Fibroblast of the conjunctiva (primary cell): ENCODE data around the gene SPN.
"Not testable (repeated sequence)": the region's sequence is repeated elsewhere in the genome, so short reads cannot be mapped to it uniquely, and the experiment has no call there.

Source experiments
- DNase-seq: peaks from one replicate; pipeline ENCODE4 v3.0.0-alpha.2; 2010; ENCODE audit warnings: low read depth

SPN gene

GRCh38 chr16:29646947-29647346, 16.1 kb upstream of the SPN start:
- DNase-seq = no peak

DNA sequence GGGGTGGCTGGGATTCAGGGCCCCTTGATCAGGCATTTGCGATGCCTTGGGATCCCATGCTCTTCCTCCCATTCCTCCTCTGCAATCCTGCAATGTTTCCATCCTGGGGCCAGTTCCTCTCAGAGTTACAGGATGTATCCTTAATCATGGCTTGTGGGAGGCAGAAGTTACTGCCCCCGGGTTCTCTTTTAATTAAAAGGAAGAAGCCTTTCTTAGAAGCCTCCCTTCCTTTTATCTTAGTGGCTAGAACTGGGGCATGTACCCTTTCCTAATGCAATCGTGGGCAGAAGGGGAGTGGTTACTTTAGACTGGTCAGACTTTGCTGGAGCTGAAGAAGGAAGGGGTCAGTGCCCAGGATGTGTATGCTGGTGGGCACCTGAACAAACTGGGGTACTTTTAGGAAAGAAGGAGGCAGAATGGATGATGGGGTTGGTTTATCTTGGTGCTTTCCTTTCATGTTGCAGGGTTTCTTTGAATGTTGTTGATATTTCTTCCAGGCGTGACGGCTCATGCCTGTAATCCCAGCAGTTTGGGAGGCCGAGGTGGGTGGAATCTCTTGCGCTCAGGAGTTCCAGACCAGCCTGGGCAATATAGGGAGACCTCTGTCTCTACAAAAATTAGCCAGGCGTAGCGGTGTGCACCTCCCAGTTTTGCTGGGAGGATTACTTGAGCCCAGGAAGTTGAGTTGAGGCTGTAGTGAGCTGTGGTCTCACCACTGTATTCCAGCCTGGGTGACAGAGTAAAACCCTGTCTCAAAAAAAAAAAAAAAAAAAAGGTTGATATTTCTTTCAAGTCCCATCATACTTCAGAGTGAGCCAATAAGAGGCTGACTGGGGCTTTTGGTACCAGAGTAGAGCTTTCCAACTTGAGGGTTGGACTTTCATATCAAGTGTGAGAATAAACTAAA, 13.2 kb upstream of the SPN start:
- no peak for DNase-seq

- DNase-seq = no peak
These were observed 12.3 kb upstream of the SPN start for GRCh38 chr16:29650771-29651170.

DNA sequence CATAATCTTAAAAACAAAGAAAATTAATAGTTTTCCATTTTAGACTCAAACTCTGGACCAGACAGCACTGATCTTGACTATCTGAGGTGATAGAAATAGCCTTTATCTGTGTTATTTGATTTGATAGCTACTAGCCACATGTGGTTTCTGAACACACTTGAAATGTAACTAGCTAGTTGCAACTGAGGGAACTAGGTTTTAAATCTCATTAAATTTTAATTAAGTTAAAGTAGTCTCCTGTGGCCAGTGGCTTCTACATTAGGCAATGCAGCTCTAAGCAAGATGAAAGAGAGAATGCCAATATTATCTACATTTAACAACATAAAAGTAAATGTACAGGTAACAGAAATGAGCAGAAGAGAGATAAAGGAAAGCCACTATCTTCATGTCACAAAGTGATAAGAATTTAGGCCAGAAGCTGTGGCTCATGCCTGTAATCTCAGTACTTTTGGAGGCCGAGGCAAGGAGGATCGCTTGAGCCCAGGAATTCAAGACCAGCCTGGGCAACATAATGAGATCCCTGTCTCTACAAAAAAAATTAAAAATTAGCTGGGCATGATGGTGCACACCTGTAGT, 11.2 kb upstream of the SPN start:
- no peak for DNase-seq

DNA sequence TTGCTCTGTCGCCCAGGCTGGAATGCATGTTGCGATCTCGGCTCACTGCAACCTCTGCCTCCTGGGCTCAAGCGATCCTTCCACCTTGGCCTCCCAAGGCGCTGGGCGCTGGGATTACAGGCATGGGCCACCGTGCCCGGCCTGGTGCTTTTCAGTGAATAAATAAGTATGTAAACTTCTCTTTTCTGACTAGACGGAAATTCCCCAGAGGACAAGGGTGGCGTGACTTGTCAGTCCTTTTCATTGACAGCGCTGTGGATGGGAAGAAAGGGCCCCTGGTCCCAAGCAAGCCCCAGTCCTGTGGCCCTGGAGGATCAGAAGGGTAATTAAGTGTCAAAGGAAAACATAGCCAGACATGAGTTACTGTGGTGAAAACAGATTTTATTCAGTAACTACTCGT, 9.6 kb upstream of the SPN start:
- DNase-seq = no peak

DNA sequence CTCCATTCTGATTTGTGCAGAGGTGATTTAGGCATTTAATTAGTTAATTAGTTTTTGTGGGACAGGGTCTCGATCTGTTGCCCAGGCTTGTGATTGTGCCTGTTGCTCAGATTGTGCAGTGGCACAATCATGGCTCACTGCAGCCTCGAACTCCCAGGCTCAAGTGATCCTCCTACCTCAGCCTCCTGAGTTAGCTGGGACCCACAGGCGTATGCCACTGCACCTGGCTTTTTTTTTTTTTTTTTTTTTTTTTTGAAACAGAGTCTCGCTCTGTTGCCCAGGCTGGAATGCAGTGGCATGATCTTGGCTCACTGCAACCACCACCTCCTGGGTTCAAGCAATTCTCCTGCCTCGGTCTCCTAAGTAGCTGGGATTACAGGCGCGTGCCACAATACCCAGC, 9.2 kb upstream of the SPN start:
- DNase-seq = not testable (repeated sequence)

- DNase-seq = no peak
These were observed 6.1 kb upstream of the SPN start for GRCh38 chr16:29656688-29657523.

DNA sequence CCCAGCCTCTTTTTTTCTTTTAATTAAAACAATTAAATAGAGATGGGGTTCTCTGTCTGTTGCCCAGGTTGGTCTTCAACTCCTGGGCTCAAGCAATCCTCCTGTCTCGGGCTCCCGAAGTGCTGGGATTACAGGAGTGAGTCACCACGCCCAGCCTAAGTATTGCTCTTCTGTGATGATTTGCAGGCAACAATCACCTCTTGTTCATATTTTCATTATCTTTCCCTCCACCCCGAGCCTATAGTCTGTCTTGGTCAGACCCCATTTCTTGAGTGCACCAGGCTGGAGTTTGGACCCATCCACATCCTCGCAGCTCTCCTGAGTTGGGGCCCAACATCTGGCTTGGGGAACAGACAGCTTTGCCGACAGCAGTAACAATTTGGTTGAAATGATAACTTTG, 4.3 kb upstream of the SPN start:
- no peak for DNase-seq

GRCh38 chr16:29662000-29662728, 883 bp upstream of the SPN start:
- no peak for DNase-seq

DNA sequence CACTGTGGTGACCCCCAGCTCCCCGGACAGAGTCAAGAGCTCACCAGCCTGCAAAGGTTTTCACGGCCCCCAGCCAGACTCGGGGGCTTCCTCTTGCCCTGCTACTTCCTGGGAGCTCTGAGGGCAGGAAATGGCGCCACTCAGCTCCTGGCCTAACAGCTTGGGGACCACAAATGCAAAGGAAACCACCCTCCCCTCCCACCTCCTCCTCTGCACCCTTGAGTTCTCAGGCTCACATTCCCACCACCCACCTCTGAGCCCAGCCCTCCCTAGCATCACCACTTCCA, 375 bp upstream of the SPN start:
- no peak for DNase-seq

- no peak for DNase-seq
These were observed 702 bp downstream of the SPN start for GRCh38 chr16:29663807-29664090.

DNA sequence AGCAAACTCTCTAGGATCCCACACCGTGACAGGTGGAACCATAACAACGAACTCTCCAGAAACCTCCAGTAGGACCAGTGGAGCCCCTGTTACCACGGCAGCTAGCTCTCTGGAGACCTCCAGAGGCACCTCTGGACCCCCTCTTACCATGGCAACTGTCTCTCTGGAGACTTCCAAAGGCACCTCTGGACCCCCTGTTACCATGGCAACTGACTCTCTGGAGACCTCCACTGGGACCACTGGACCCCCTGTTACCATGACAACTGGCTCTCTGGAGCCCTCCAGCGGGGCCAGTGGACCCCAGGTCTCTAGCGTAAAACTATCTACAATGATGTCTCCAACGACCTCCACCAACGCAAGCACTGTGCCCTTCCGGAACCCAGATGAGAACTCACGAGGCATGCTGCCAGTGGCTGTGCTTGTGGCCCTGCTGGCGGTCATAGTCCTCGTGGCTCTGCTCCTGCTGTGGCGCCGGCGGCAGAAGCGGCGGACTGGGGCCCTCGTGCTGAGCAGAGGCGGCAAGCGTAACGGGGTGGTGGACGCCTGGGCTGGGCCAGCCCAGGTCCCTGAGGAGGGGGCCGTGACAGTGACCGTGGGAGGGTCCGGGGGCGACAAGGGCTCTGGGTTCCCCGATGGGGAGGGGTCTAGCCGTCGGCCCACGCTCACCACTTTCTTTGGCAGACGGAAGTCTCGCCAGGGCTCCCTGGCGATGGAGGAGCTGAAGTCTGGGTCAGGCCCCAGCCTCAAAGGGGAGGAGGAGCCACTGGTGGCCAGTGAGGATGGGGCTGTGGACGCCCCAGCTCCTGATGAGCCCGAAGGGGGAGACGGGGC, 1.3 kb downstream of the SPN start:
- DNase-seq = no peak

DNA sequence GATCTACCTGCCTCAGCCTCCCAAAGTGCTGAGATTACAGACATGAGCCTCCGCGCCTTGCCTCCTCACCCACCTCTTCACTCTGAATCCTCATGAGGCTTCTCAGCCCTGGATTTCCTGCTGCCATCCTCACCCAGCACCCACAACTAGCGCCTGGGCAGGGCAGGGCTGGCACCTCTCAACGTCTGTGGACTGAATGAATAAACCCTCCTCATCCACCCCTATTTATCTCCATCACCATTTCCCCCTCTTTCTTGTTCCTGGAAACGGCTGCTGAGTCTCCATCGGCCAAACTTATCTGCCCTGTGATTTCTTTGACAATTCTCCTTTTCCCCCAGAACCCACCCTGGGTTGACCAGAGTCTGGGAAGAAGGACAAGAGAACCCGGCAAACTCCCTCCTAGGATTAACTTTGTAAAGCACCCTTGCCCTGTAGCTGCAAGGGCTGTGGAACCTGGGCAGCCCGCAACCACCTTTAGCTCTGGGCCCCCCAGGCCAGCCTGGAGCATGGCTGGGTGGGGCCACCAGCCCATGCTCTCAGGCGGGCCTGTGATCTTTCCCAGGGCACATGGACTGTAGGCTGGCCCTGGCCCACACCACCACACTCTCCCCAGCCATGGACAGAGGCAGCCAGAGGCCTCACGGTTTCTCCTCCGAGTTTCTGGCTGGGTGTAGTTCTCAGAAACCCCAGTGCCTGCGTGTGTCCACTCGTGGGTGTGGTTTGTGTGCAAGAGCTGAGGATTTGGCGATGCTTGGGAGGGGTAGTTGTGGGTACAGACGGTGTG, 2.4 kb downstream of the SPN start:
- DNase-seq = no peak

- not testable (repeated sequence) for DNase-seq
These were observed 4.2 kb downstream of the SPN start for GRCh38 chr16:29667322-29667610.

GRCh38 chr16:29667755-29668154, 4.7 kb downstream of the SPN start:
- DNase-seq = no peak

DNA sequence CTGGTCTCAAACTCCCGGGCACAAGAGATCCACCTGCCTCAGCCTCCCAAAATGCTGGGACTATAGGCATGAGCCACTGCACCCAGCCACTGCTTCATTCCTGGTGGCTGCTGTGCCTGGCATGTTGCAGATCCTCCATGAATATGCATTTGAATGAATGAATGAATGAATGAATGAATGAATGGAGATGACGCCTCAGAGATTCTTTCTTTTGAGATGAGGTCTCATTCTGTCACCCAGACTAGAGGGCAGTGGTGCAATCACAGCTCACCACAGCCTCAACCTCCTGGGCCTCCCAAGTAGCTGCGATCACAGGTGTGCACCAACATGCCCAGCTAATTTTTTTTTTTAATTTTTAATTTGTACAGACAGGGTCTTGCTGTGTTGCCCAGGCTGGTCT, 5.2 kb downstream of the SPN start:
- no peak for DNase-seq

DNA sequence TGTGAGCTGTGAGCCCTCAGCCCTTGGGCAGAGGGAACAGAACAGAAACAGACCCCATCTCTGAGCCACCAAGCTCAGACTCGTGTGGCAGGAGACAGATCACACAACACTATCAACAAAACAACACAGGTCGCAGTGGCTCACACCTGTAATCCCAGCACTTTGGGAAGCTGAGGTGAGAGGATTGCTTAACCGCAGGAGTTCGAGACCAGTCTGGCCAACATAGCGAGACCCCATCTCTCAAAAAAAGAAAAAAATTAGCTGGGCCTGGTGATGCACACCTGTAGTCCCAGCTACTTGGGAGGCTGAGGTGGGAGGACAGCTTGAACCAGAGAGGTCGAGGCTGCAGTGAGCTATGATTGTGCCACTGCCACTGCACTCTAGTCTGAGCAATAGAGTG, 10.5 kb downstream of the SPN start:
- no peak for DNase-seq

DNA sequence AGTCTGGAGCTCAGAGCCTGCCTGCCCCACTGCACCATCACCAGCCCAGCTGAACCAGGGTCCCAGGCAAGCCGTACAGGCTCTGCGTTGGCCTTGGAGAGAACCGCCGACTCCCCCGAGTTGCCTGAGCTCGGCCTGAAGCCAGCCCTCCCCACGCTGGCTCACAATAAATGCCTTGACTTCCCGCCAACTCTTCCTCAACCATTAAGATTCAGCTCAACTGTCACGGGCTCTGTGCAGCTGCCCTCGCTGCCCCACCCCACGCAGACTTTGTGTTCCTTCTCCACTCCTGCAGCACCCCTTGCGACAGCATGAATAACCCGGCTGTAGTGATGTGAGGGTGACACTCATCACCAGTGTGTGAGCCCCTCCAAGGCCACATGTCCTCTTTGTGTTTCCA, 11.1 kb downstream of the SPN start:
- DNase-seq = no peak

GRCh38 chr16:29675811-29676643, 13.0 kb downstream of the SPN start:
- no peak for DNase-seq
